ENCODE data around the gene PCDH8.

PCDH8 gene

GRCh38 chr13:52848455-52849195 lies at the start of gene PCDH8:
Gene PCDH8 (minus strand): TSS chr13:52848640. CDS start chr13:52848436, 204 bp downstream.
- DNase-seq = peak; percentile 60

GRCh38 chr13:52896827-52897659 lies 48.6 kb upstream of the PCDH8 start:
- peak; percentile 54 for DNase-seq

DNA sequence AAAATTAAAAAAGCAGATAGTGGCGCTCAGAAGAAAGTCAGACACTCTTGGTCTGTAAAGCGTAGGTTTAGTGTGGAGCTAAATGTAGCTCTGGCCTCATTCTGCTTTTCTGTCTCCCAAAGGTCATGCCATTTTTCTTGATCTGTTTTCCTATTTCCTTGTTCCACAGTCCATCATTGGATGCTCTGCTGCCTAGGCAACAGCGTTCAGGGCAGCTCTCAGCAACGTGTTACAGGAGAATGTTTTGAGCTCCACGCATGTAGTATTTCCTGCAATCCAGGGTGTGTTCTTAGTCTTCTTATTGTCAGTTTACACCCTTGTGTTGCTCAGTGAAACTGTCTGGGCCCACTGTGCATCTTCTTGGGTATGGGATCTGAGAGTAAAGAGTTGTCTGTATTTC lies 46.0 kb upstream of the PCDH8 start:
- DNase-seq = no peak

- DNase-seq = no peak
These were observed 44.5 kb upstream of the PCDH8 start for GRCh38 chr13:52892925-52893324.

GRCh38 chr13:52891706-52892105 lies 43.3 kb upstream of the PCDH8 start:
- DNase-seq = no peak

DNA sequence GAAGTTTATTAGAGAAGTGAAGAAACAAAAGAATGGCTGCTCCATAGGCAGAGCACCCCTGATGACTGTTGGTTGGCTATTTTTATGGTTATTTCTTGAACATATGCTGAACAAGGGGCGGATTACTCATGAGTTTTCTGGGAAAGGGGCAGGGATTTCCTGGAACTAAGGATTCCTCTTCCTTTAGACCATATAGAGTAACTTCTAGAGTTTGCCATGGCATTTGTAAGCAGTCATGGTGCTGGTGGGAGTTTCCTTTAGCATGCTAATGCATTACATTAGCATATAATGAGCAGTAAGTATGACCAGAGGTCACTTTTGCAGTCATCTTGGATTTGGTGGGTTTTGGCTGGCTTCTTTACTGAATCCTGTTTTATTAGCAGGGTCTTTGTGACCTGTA lies 38.7 kb upstream of the PCDH8 start:
- no peak for DNase-seq

- no peak for DNase-seq
These were observed 36.7 kb upstream of the PCDH8 start for GRCh38 chr13:52885141-52885540.

DNA sequence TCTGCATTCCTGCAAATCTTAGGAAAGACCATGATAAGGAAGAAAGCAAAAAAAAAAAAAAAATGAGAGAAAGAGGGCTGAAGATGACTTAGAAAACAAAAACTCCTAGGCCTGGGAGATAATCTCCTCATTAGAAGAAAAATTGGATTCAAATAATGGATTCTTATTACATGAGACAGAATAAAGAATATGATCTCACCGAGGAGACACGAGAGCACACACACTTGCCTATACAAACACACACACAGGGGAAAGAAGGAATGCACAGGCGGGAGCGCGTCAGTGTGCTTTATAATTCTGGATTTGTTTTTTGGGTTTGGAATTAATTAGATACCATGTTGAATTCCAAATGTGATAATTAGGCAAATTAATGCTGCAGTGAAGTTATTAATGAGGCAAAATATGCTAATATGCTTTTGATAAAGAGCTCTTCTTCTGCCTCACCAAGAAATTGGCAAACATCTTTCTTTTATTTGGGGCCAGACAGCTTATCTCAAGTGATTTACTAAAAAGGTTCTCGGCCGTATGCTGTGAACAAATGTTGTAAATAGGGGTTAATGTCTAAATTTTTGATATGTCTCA lies 36.1 kb upstream of the PCDH8 start:
- no peak for DNase-seq

DNA sequence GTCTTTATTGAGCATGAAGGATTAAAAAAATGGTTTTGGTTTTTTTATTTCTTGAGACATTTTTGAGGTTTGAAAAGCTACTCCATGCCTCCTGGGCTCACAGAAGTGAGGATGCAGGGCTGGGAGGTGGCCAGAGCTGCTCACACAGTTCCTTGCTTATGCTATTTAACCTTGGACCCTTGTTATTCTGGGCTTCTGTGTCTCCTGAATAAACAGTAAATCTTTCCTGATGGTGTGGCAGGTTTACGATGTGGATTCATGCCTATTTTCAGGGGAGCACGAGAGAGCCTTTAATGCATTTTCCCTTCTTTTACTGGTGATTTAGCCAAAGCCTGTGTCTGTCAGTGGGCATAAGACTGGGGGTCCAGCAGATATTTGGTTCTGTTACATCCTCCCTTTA lies 34.3 kb upstream of the PCDH8 start:
- peak; percentile 25 for DNase-seq

DNA sequence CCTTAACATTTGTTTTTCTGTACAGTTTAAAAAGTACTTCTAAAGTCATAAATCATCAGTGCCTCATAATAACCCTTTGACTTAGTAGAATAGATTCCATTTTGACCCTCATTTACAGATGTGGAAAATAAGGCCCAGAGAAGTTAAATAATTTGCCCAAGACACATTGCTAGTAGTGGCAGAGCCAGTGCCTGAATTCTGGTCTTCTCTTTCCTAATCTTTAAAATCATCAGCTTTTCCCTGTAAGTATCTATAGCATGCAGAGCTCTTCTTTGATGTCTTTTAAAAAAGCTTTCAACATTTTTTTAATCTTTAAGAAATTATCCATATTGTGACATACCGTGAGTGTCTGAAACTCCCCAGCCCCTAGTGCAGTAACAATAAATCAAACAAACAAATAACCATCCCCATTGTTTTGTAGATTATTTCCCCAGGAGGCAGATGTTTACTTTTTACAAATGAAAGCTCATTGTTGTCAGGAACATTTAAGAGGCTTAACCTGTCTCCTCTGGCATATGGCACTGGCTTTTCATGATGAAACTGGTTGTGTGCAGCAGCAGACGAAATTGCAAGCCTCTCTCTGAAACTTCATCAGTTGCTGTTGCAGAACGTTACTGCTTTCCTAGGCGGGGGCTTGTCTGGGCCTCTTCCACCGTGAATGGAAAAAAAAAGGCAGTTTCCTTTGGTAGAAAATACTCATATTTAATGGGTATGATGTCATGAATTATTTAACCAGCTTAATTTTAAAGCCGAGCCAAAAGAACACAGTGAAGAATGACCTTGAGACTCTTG lies 31.7 kb upstream of the PCDH8 start:
- peak; percentile 29 for DNase-seq

DNA sequence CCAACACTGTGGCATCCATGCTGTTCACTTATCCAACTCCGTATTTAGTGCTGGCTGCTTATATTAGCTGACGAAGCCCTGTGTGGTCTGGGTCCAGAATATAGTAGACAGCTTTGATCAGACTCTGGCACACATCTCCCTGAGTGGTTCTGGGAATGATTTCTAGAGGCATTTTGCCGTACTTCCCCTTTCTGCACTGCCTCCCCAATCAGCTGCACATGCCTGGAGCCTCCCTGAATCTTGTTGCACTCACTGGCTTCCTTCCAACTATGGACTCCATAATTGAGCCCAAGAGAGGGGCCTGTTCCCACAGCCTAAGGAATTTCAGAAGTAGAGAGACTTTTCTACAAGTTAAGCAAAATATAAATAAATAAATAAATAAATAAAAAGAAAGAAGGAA lies 30.4 kb upstream of the PCDH8 start:
- DNase-seq = peak; percentile 36

GRCh38 chr13:52870143-52870542 lies 21.7 kb upstream of the PCDH8 start:
- no peak for DNase-seq

DNA sequence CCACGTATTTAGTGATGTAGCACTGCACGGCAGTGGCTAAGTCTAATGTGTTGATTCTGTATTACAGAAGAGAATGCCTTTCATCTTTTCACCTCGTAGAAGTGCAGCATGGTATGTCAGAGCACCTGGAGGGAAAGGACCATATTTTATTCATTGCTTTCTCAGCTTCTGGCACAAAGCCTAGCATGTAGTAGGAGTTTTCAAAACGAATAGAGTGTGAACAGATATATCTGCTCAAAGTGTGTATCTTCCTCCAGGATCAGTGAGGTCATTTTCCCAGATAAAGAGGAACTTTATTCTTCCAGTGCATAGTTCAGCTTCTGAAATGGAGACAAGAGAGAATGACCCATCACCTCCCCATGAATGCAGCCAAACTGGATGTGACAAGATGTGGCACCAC lies 21.2 kb upstream of the PCDH8 start:
- DNase-seq = no peak

GRCh38 chr13:52869050-52869449 lies 20.6 kb upstream of the PCDH8 start:
- no peak for DNase-seq

- DNase-seq = no peak
These were observed 19.8 kb upstream of the PCDH8 start for GRCh38 chr13:52868190-52868589.

GRCh38 chr13:52864941-52865340 lies 16.5 kb upstream of the PCDH8 start:
- DNase-seq = no peak

GRCh38 chr13:52862358-52863206 lies 14.1 kb upstream of the PCDH8 start:
- DNase-seq = no peak

DNA sequence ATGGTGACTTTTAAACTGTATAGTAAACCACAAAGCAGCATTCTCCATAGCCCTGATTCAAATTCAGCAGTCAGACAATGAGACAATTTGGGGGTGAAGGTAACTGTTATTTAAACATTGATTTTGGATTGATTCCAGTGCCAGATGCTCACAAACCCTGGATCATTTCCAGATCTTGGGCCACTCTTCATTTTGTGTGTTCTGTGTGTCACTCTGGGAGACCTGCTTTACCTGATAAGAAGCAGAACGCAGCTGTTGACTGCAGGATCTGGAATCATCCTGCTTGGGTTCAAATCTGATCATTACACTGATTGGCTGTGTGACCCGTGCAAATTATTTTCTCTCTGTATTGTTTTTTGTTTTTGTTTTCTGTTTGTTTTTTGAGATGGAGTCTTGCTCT lies 4.0 kb upstream of the PCDH8 start:
- DNase-seq = no peak

DNA sequence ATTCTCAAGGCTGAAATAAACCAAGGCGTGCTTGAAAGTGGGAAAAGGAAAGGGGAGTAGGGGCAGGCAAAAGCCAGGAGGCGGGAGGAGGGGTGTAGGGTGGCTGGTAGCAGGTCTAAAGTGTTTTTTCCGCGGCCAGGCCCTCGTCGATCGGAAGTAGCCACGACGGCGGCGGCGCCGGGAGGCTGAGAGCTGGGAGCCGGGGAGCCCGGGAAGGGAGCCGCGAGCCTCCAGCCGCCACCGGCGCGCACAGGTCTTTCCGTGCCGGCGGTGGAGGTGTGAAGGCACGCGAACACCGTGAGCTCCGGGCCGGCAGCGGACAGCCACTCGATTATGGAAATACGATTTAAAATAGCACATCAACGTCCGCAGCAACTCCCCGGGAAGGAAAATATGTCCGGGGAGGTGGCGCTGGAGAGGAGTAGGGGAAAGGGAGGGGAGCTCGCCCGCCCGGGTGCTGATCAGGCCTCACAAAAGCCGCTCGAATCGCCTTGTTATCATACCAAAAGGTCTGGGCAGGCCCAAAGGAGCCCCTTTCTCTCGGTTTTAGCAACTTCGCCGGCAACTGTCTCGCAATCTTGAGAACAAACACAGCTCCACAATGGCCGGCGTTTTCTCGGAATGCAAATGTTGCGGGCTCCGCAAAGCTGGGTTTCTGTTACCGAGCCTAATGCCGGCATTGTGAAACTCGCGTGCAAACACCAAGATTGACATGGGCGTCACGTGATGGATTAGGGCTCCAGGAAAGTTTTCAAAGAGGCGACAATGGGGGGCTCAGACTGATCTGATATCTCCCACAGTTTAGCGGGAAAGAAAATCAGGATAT lies 2.9 kb upstream of the PCDH8 start:
- peak; percentile 58 for DNase-seq

GRCh38 chr13:52850396-52851136 lies 2.1 kb upstream of the PCDH8 start:
- peak; percentile 88 for DNase-seq

DNA sequence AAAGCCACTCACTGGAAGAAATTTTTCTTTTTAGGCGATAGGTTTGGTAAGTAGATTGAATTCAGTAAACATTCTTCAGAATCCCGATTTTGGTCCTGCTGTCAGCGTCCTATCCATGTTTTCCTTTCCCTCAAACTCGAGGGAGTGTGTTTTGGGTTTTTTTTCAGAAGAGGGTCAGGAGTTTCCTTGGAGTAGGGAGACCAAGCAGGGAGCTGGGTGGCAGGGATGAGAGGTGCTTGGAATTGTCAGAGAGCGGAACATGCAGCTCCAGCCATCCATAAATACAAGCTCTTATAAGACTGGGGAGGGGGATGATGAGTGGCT lies 1.6 kb upstream of the PCDH8 start:
- DNase-seq = no peak
